B cell (primary cell): ENCODE data around the gene AFTPH. TPM values are rescaled to one million over a fixed set of nuclear protein-coding genes. Genes with fewer than 3 reads are reported as not detected.

Experiments
- ATAC-seq: fragments of 200-7000 bp; cut with Tn5 transposase; one replicate; pipeline ENCODE4 v1.10.0; 2021; ENCODE audit warnings: low read depth, mild to moderate bottlenecking, moderate number of reproducible peaks, moderate library complexity
- CTCF ChIA-PET: fragments of 350-600 bp; sonication (Branson Sonifier 250); formaldehyde crosslinking; loops from one replicate; lab custom pipeline; 2021; ENCODE audit warnings: antibody characterized with exemption, inconsistent platforms; lab: Charles Lee
- POLR2A ChIA-PET: fragments of 350-600 bp; sonication (Branson Sonifier 250); formaldehyde crosslinking; loops from one replicate; lab custom pipeline; 2021; ENCODE audit warnings: antibody characterized with exemption; lab: Charles Lee
- DNase-seq: peaks from one replicate; pipeline ENCODE4 v3.0.0; 2013
- H2AFZ ChIP-seq: 2 replicates; pipeline ENCODE4 v1.6.1; 2012; ENCODE audit warnings: mild to moderate bottlenecking, low read depth, low read length; ENCODE audit not compliant: insufficient read depth, poor library complexity, severe bottlenecking
- H3K27ac ChIP-seq, 2 donors: 1 replicate in 1 of 2; 2 replicates in 1 of 2; pipeline ENCODE4 v1.5.1; 2012 to 2013; ENCODE audit warnings: low read length in 2 of 2, mild to moderate bottlenecking in 2 of 2, moderate library complexity in 1 of 2
- H3K27me3 ChIP-seq, 4 experiments: fragments of 200-600 bp in 1 of 4; sonication (generic) in 1 of 4; replicated peaks in 1 of 4; 1 replicate in 2 of 4; 2 replicates in 2 of 4; pipeline versions ENCODE4 v1.6.1 to v1.7.0; 2013 to 2016; ENCODE audit warnings: low read length in 3 of 4, mild to moderate bottlenecking in 2 of 4, mixed read lengths in 1 of 4, moderate library complexity in 1 of 4; ENCODE audit not compliant: insufficient read depth in 4 of 4, control insufficient read depth in 3 of 4; ENCODE audit errors: control extremely low read depth in 1 of 4
- H3K36me3 ChIP-seq, 2 experiments: replicated peaks in 1 of 2; 1 replicate in 1 of 2; 2 replicates in 1 of 2; pipeline versions ENCODE4 v1.6.1 to v1.7.1; 2013; ENCODE audit warnings: low read length in 1 of 2; ENCODE audit not compliant: insufficient read depth in 2 of 2, control insufficient read depth in 1 of 2; ENCODE audit errors: control extremely low read depth in 1 of 2, extremely low read depth in 1 of 2
- H3K4me1 ChIP-seq, 2 donors: fragments of 200-600 bp in 1 of 2; sonication (generic) in 1 of 2; 1 replicate in 1 of 2; 2 replicates in 1 of 2; pipeline versions ENCODE4 v1.5.1 to v1.6.1; 2013 to 2017; ENCODE audit warnings: low read length in 2 of 2; ENCODE audit not compliant: control insufficient read depth in 2 of 2, insufficient read depth in 2 of 2
- H3K4me2 ChIP-seq: replicated peaks from 2 replicates; pipeline ENCODE3; 2012; ENCODE audit warnings: mild to moderate bottlenecking, low read depth, low read length; ENCODE audit not compliant: poor library complexity, severe bottlenecking
- H3K4me3 ChIP-seq, 5 experiments: fragments of 200-600 bp in 1 of 5; sonication (generic) in 1 of 5; 1 replicate in 3 of 5; 2 replicates in 2 of 5; pipeline versions ENCODE4 v1.5.1 to v1.7.0; 2011 to 2016; ENCODE audit warnings: low read length in 4 of 5, mild to moderate bottlenecking in 4 of 5, low read depth in 2 of 5, control low read depth in 1 of 5, moderate library complexity in 1 of 5; ENCODE audit not compliant: insufficient read depth in 1 of 5; ENCODE audit errors: control extremely low read depth in 1 of 5, extremely low read depth in 1 of 5
- H3K79me2 ChIP-seq: fragments of 200-600 bp; sonication (generic); one replicate; pipeline ENCODE4 v1.6.0; 2016; ENCODE audit warnings: low read length; ENCODE audit not compliant: control insufficient read depth, insufficient read depth
- H3K9ac ChIP-seq: fragments of 200-600 bp; sonication (generic); 2 replicates; pipeline ENCODE4 v1.6.1; 2017; ENCODE audit warnings: mild to moderate bottlenecking, low read length, moderate library complexity
- H3K9me3 ChIP-seq, 3 donors: one replicate each; pipeline versions ENCODE4 v1.6.1 to v1.7.1; 2013; ENCODE audit warnings: low read length in 2 of 3; ENCODE audit not compliant: control insufficient read depth in 2 of 3, insufficient read depth in 1 of 3; ENCODE audit errors: control extremely low read depth in 1 of 3
- H4K20me1 ChIP-seq: 2 replicates; pipeline ENCODE4 v1.6.0; 2012; ENCODE audit warnings: mild to moderate bottlenecking, low read length; ENCODE audit not compliant: insufficient read depth, control insufficient read depth, poor library complexity, severe bottlenecking
- H3K27ac Mint-ChIP-seq: one replicate; pipeline ENCODE4 v1.8.0; 2021; ENCODE audit warnings: mixed read lengths
- H3K27me3 Mint-ChIP-seq: one replicate; pipeline ENCODE4 v1.8.0; 2021; ENCODE audit warnings: mixed read lengths
- H3K4me1 Mint-ChIP-seq: one replicate; pipeline ENCODE4 v1.8.0; 2021; ENCODE audit warnings: mixed read lengths
- H3K4me3 Mint-ChIP-seq: one replicate; pipeline ENCODE4 v1.8.0; 2021; ENCODE audit warnings: mixed read lengths
- H3K9me3 Mint-ChIP-seq: one replicate; pipeline ENCODE4 v1.8.0; 2022; ENCODE audit warnings: mixed read lengths; ENCODE audit not compliant: insufficient read depth
- CTCF ChIP-seq: fragments of 200-600 bp; IDR thresholded peaks from one replicate; pipeline ENCODE4 v1.8.0; 2022; ENCODE audit warnings: antibody characterized with exemption, mild to moderate bottlenecking
- EZH2 ChIP-seq: IDR thresholded peaks from 2 replicates; pipeline ENCODE4 v1.6.1; 2012; ENCODE audit warnings: borderline replicate concordance, low read depth, mild to moderate bottlenecking, moderate library complexity, low read length; ENCODE audit not compliant: insufficient read depth, poor library complexity, severe bottlenecking
- WGBS: methylation state at CpG from one replicate; pipeline ENCODE4 v1.1.5; 2013; ENCODE audit warnings: missing lambda C conversion rate; ENCODE audit not compliant: insufficient coverage; 5-methylcytosine and 5-hydroxymethylcytosine counted together
- intact Hi-C: fragments of 100-400 bp; cut with micrococcal nuclease; formaldehyde crosslinking; loops from one replicate; pipeline ENCODE4 v1.10.0; 2022
- polyA plus RNA-seq: library from polyadenylated mRNA; depleted of rRNA; stranded (reverse); fragments of >200 nt; gene quantifications from 2 replicates; pipeline ENCODE4 v1.2.3, GENCODE V29; 2012
- total RNA-seq, 2 donors: library from RNA; stranded (reverse); fragments of 120-200 nt in 1 of 2; gene quantifications; 1 replicate in 1 of 2; 2 replicates in 1 of 2; pipeline versions ENCODE4 v1.2.3 to v1.2.4, GENCODE V29; 2013 to 2022

AFTPH gene
- total and polyA plus RNA-seq, 2 donors (not counting 1 experiment from before 2014, with no cell fraction given) = 45.4 to 94.1 TPM

DNA sequence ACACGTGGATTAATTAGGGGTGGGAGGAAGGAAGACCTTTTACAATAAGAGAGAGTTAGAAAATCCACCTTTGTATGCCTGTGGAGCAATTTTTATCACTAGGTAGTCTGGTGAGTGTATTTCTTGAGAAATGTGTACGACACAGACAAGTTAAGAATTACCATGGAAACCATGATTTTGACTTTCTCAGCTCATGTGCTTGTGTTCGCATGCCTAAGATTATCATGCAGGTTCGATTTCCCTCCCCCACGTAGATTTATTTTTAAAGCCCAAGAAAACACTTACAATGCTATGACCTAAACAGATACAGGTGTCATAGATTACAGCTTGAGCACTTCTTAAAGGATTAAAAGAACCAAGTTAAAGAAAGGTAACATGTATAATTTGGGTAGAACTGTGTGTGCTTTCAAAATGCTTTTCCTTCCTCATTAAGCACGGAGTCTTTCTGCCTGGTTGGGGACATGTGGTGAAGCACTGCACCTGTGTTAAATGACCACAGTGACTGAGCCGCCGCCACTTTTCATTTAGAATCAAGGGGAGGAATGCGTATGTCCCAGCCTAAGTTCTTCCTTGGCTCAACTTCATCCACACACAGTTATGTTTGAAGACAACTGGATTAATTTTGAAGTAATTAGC, 113.0 kb downstream of the AFTPH start:
- peaks cover 3 to 42% of the 10 kb centered on the region in 2 experiments for H3K36me3 ChIP-seq

More for the DNA sequence above, 113.0 kb downstream of the AFTPH start:
- peaks cover 83% of the 10 kb centered on the region for H3K79me2 ChIP-seq
- peaks cover 75 to 78% of the 10 kb centered on the region in 2 donors for H3K4me1 ChIP-seq
- Mint-ChIP-seq H3K9me3 (no peaks in the 10 kb centered on the region), H3K4me1 (peaks cover 78% of the 10 kb centered on the region), H3K27ac (peak overlapping the region; percentile 97), H3K27me3 (no peaks in the 10 kb centered on the region), H3K4me3 (peak overlapping the region; percentile 84)
- CTCF ChIA-PET = interaction anchor here (0.8 to 5.2 kb wide), 12 partner anchors 9 to 231 kb away, joined by 3 to 26 read pairs (median 3); no protein-coding TSS in a partner anchor
- H3K9ac ChIP-seq = peak overlapping the region; percentile 53
- intact Hi-C loops = loop anchor here (1.0 to 5.0 kb wide), 3 partner anchors 9 to 50 kb away; no protein-coding TSS in a partner anchor
- peak overlapping the region; percentile 7 for H2AFZ ChIP-seq
- H4K20me1 ChIP-seq = peaks cover 65% of the 10 kb centered on the region
- H3K9me3 ChIP-seq = no peaks in the 10 kb centered on the region
- no peaks in the 10 kb centered on the region for H3K27me3 ChIP-seq
- H3K4me2 ChIP-seq = peak overlapping the region; percentile 64
- WGBS = 2% methylated on average over 6 of the region's 9 CpGs
- POLR2A ChIA-PET = interaction anchor here (0.6 to 1.6 kb wide), 7 partner anchors 7 to 388 kb away, joined by 3 to 6 read pairs (median 3); no protein-coding TSS in a partner anchor
- ATAC-seq (peak; percentile 73), DNase-seq (peak; percentile 85)
- no peak for TF ChIP-seq CTCF
- TF ChIP-seq EZH2 = no peak
- H3K4me3 ChIP-seq = peak overlapping the region in 4 of 5 experiments; percentile 13 to 43 (median 23)
- H3K27ac ChIP-seq = peak overlapping the region; percentile 80 to 93
